Epithelial cell of esophagus (primary cell): ENCODE results near the gene PCDH15.
"Not testable (repeated sequence)": the region's sequence is repeated elsewhere in the genome, so short reads cannot be mapped to it uniquely, and the experiment has no call there.

Experiments used
- DNase-seq: peaks from one replicate; pipeline ENCODE4 v3.0.0; 2010; ENCODE audit warnings: low read depth
- H3K4me3 ChIP-seq: 2 replicates; pipeline ENCODE4 v1.5.1; 2011; ENCODE audit warnings: mild to moderate bottlenecking, low read length, control low read depth
- TF ChIP-seq, protein P1 (sequence below): IDR thresholded peaks from 2 replicates; pipeline ENCODE4 v1.5.1; 2011; ENCODE audit warnings: low read depth, mild to moderate bottlenecking, low read length, control low read depth, inconsistent platforms; ENCODE audit not compliant: insufficient read depth; ENCODE audit errors: missing control alignments

The PCDH15 gene

DNA sequence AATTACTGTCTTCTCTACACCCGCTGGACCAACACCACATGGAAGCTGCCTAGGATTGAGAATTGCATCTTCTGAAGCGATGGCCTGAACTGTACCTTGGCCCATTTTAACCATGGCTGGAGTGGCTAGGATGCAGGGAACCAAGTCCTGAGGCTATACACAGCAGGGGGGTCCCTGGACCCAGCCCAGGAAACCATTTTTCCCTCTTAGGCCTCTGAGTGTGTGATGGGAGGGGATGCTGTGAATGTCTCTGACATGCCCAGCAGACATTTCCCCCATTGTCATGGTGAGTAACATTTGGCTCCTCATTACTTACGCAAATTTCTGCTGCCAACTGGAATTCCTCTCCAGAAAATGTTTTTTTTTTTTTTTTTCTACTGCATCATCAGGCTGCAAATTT, 822.7 kb downstream of the PCDH15 start:
- DNase-seq, result no peak
- TF ChIP-seq, protein P1, sequence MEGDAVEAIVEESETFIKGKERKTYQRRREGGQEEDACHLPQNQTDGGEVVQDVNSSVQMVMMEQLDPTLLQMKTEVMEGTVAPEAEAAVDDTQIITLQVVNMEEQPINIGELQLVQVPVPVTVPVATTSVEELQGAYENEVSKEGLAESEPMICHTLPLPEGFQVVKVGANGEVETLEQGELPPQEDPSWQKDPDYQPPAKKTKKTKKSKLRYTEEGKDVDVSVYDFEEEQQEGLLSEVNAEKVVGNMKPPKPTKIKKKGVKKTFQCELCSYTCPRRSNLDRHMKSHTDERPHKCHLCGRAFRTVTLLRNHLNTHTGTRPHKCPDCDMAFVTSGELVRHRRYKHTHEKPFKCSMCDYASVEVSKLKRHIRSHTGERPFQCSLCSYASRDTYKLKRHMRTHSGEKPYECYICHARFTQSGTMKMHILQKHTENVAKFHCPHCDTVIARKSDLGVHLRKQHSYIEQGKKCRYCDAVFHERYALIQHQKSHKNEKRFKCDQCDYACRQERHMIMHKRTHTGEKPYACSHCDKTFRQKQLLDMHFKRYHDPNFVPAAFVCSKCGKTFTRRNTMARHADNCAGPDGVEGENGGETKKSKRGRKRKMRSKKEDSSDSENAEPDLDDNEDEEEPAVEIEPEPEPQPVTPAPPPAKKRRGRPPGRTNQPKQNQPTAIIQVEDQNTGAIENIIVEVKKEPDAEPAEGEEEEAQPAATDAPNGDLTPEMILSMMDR, result no peak
- H3K4me3 ChIP-seq, result no peak overlapping the region

DNA sequence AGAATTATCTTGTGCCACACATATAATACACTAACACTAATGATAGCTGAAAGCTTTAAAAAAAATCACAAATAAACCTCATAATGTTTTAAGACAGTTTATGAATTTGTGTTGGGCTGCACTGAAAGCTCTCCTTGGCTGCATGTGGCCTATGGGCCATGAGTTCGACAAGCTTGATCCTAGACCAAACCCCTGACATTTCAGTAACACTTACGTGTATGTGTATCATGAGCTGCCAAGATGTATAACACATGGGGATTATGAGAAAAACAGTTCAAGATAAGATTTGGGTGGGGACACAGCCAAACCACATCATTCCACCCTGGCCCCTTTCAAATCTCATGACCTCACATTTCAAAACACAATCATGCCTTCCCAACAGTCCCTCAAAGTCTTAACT, 823.8 kb downstream of the PCDH15 start:
- no peak overlapping the region for H3K4me3 ChIP-seq
- no peak for DNase-seq
- TF ChIP-seq, protein P1, result no peak

DNA sequence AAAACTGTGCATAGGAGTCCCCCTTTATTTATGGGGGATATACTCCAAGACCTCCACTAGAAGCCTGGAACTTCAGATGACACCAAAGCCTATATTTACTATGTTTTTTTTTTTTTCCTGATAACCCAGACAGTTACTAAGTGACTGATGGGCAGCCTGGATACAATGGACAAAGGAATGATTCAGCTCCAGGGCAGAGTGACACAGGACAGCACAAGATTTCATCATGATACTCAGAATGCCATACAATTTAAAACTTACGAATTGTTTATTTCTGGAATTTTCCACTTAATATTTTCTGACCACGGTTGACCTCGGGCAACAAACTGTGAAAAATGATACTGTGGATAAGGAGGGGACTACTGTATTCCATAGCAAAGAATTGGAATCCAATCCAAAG, 843.6 kb downstream of the PCDH15 start:
- no peak overlapping the region for H3K4me3 ChIP-seq
- TF ChIP-seq, protein P1, result no peak
- peak; percentile 5 for DNase-seq

DNA sequence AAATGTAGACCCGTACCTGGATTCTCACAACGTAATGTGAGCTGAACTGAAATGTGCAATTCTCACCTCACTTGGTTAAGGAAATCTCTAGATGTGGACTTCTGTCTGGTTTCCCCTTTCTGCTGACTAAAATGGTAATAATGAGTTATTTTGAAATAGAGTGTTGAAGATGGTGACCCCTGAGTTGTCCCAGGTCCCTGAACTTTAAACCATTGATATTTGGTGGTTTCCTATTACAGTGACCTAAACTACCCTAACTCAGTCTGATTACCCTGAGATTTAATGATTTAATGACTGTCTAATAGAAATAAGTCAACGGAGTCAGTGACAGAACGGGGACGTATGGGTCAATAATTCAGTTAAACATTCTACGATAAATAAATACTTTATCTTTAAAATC, 845.9 kb downstream of the PCDH15 start:
- no peak overlapping the region for H3K4me3 ChIP-seq
- TF ChIP-seq, protein P1, result no peak
- DNase-seq, result no peak

DNA sequence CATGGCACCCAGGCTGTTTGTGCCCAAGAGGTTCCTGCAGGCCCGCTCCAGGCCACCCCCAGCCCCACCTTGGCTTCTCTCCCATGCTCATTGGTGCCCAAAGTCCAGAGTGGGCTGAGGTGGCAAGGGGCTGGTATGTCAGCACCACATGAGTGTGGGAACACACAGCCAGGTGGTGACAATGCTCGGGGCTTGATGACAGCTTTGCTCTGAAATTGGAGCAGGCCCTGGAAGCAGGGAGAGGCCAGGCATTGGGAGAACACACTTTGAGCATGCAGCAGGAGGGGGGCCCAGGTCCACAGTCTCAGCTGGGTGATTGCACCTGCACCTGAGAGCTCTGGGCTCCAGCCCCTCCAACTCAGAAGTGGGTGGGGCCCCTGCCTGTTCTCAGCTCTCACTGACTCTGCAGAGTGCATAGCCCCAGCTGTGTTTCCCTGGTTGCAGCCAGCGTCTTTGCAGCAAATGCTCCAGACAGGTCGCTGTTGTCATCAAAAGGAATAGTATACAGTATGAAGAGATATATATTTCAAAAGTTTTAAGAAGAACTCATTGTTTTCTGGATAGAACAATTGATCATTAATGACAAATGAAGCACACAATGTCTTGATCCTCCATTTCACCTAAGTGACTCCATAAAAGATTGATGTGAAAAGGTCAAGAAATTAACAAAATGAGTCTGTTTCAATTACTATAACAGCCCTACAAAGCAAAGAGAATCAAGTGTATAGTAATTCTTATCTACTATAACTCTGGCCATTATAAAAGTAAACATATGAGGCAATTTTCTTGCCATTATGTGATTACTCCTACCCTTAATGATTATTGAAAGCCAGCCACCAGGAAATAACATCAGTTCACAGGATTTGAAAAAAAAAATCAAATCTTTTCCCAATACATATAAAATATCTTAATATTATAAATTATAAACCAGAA, 848.1 kb downstream of the PCDH15 start:
- DNase-seq, result no peak
- TF ChIP-seq, protein P1, result no peak
- H3K4me3 ChIP-seq, result no peak overlapping the region

DNA sequence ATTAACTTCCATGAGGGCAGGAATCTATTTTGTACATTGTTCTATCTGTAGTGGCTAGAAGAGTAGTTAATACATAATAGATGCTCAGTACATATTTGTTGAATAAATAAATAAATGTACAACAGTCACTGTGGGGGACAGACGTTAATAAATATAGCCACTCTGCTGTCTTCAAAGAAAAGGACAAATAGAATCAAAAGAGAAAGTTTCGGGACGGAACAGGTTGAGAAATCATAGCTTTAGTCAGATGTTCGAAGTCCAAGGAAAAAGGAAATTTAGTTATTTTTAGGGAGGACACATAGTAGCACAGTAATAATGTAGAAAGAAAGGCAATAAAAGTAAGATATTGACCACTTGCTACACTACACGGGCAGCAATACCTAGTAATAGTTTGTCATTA, 861.4 kb downstream of the PCDH15 start:
- TF ChIP-seq, protein P1, result no peak
- DNase-seq, result no peak

DNA sequence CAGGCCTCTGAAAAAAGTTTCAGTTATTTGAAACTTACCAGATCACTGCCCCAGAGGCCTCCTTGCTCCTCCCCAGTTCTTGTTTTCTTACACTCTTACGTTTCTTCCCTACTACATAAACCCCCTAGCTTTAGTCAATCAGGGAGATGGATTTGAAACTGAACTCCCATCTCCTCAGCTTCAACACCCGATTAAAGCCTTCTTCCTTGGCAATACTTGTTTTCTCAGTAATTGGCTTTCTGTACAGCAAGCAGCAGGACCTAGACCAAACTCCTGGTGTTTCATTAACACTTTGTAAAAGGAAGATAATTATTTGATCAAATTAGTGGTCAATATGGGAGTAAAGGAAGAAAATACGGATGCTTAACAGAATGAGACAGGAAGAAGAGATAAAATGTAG, 870.4 kb downstream of the PCDH15 start:
- TF ChIP-seq, protein P1, result no peak
- H3K4me3 ChIP-seq, result no peak overlapping the region
- no peak for DNase-seq

More for the DNA sequence above, 861.4 kb downstream of the PCDH15 start:
- no peak overlapping the region for H3K4me3 ChIP-seq

DNA sequence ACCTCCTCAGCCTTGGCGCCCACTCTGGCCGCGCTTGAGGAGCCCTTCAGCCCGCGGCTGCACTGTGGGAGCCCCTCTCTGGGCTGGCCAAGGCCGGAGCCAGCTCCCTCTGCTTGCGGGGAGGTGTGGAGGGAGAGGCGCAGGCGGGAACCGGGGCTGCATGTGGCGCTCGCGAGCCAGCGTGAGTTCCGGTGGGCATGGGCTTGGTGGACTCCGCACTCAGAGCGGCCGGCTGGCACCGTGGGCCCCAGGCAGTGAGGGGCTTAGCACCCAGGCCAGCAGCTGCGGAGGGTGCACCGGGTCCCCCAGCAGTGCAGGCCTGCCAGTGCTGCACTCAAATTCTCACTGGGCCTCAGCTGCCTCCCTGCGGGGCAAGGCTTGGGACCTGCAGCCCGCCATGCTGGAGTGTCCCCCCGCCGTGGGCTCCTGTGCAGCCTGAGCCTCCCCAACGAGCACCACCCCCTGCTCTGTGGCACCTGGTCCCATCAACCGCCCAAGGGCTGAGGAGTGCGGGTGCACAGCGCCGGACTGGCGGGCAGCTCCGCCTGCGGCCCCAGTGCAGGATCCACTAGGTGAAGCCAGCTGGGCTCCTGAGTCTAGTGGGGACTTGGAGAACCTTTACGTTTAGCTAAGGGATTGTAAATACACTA, 876.9 kb downstream of the PCDH15 start:
- DNase-seq, H3K4me3 ChIP-seq: not testable (repeated sequence)
